ENCODE measurements around the gene PECR. TPM values are rescaled to one million over a fixed set of nuclear protein-coding genes. Genes with fewer than 3 reads are reported as not detected.
A peak's percentile ranks its signal among the peaks of the same experiment; 100 is the strongest.

Gene PECR
- total and polyA plus RNA-seq, 2 of the 13 experiments (the other 11 are each of a cell fraction or from before 2014, with no cell fraction given) = 151 to 153 TPM

DNA sequence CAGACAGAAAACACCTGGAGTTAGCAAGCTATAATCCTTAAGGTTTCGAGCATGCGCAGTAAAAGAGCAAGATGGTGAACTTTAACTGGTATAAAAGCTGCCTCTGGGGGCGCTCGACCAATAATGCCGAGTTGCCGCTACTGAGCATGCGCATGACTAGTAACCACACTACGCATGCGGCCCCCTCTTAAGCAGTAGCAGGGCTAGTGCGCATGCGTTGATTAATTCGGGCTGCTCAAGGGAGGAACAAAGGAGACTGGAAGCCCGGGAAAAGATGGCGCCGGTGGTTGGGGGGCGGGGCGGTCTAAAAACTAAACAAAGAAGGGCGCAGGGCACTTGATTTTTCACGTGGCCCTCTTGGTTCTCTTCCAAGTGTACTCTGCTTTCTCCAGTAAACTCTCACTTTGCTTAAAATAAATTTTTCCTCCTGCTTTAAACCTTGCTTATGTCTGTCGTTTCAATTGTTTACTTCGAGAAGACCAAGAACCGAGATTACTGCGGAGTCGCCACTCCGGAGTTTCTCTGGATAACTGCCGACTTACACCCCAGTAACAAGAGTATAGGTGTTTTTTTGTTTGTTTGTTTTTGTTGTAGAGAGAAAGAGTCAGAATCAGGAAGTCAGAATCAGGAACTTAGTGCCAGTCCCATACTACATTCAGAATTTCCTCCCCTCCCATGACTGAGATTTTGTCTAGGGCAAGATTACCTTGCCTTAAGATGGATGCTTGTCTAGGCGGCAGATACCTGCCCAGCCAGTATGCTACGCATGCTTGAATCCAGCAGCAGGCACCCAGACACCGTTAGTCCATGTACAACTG lies 33.3 kb upstream of the PECR start (continued):
- TF ChIP-seq ZNF619 (CRISPR knock-in tag; IDR thresholded peaks at IDR 0.05) (no peak), ZMYM4 (CRISPR knock-in tag; IDR thresholded peaks at IDR 0.05) (peak; percentile 88), ZNF83 (CRISPR knock-in tag; IDR thresholded peaks at IDR 0.05; ENCODE audit: borderline replicate concordance) (no peak), DPF2 (CRISPR knock-in tag; IDR thresholded peaks at IDR 0.05; ENCODE audit: borderline replicate concordance, low read depth) (no peak), ZNF883 (CRISPR knock-in tag; IDR thresholded peaks at IDR 0.05; ENCODE audit: not compliant biosample characterization) (no peak), ZNF430 (CRISPR knock-in tag; IDR thresholded peaks at IDR 0.05) (0 out of 2 replicates have a peak, but pooled peaks have one; percentile 61), ONECUT2 (CRISPR knock-in tag; IDR thresholded peaks at IDR 0.05) (no peak), ZIK1 (CRISPR knock-in tag; IDR thresholded peaks at IDR 0.05; ENCODE audit: borderline replicate concordance, low read depth) (no peak), ARNTL (CRISPR knock-in tag; IDR thresholded peaks at IDR 0.05) (peak; percentile 66), YEATS4 (CRISPR knock-in tag; IDR thresholded peaks at IDR 0.05; ENCODE audit: borderline replicate concordance) (peak; percentile 89; the same call in 1 of the 2 replicates), RBM22 (optimal IDR thresholded peaks at IDR 0.05; ENCODE audit: low read length) (peak; percentile 67), ISL2 (CRISPR knock-in tag; IDR thresholded peaks at IDR 0.05) (0 out of 2 replicates have a peak, but pooled peaks have one; percentile 9), TBX3 (IDR thresholded peaks at IDR 0.05; ENCODE audit: borderline replicate concordance) (no peak), CHD4 (IDR thresholded peaks at IDR 0.05; ENCODE audit: borderline replicate concordance, low read length) (peak; percentile 69; the same call in 1 of the 2 replicates), CENPT (CRISPR knock-in tag; IDR thresholded peaks at IDR 0.05; ENCODE audit: low read depth) (no peak), ZNF124 (CRISPR knock-in tag; IDR thresholded peaks at IDR 0.05) (no peak), TOPORS (CRISPR knock-in tag; IDR thresholded peaks at IDR 0.05) (no peak), ZBTB21 (CRISPR knock-in tag; IDR thresholded peaks at IDR 0.05) (no peak), ZNF510 (CRISPR knock-in tag; IDR thresholded peaks at IDR 0.05; ENCODE audit: low read depth) (no peak; the same call in 1 of the 2 replicates), ZNF678 (CRISPR knock-in tag; IDR thresholded peaks at IDR 0.05) (peak; percentile 39; the same call in 1 of the 2 replicates), KDM5B (CRISPR knock-in tag; IDR thresholded peaks at IDR 0.05; ENCODE audit: borderline replicate concordance) (no peak), ZNF543 (CRISPR knock-in tag; IDR thresholded peaks at IDR 0.05) (peak; percentile 69; the same call in 1 of the 2 replicates), DR1 (CRISPR knock-in tag; IDR thresholded peaks at IDR 0.05) (no peak)
- TF ChIP-seq, protein P1, sequence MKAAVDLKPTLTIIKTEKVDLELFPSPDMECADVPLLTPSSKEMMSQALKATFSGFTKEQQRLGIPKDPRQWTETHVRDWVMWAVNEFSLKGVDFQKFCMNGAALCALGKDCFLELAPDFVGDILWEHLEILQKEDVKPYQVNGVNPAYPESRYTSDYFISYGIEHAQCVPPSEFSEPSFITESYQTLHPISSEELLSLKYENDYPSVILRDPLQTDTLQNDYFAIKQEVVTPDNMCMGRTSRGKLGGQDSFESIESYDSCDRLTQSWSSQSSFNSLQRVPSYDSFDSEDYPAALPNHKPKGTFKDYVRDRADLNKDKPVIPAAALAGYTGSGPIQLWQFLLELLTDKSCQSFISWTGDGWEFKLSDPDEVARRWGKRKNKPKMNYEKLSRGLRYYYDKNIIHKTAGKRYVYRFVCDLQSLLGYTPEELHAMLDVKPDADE (CRISPR knock-in tag; IDR thresholded peaks at IDR 0.05) = no peak
- TF ChIP-seq, protein P2, sequence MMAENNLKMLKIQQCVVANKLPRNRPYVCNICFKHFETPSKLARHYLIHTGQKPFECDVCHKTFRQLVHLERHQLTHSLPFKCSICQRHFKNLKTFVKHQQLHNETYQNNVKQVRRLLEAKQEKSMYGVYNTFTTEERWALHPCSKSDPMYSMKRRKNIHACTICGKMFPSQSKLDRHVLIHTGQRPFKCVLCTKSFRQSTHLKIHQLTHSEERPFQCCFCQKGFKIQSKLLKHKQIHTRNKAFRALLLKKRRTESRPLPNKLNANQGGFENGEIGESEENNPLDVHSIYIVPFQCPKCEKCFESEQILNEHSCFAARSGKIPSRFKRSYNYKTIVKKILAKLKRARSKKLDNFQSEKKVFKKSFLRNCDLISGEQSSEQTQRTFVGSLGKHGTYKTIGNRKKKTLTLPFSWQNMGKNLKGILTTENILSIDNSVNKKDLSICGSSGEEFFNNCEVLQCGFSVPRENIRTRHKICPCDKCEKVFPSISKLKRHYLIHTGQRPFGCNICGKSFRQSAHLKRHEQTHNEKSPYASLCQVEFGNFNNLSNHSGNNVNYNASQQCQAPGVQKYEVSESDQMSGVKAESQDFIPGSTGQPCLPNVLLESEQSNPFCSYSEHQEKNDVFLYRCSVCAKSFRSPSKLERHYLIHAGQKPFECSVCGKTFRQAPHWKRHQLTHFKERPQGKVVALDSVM (CRISPR knock-in tag; IDR thresholded peaks at IDR 0.05) = no peak
- TF ChIP-seq, protein P3, sequence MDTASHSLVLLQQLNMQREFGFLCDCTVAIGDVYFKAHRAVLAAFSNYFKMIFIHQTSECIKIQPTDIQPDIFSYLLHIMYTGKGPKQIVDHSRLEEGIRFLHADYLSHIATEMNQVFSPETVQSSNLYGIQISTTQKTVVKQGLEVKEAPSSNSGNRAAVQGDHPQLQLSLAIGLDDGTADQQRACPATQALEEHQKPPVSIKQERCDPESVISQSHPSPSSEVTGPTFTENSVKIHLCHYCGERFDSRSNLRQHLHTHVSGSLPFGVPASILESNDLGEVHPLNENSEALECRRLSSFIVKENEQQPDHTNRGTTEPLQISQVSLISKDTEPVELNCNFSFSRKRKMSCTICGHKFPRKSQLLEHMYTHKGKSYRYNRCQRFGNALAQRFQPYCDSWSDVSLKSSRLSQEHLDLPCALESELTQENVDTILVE (CRISPR knock-in tag; IDR thresholded peaks at IDR 0.05) = no peak
- TF ChIP-seq, protein P4, sequence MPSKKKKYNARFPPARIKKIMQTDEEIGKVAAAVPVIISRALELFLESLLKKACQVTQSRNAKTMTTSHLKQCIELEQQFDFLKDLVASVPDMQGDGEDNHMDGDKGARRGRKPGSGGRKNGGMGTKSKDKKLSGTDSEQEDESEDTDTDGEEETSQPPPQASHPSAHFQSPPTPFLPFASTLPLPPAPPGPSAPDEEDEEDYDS (CRISPR knock-in tag; IDR thresholded peaks at IDR 0.05) = peak; percentile 60
